HG03159 (cell line): ENCODE measurements around the gene TNRC6C.
"Not testable (repeated sequence)": the region's sequence is repeated elsewhere in the genome, so short reads cannot be mapped to it uniquely, and the experiment has no call there.

Source experiments
- ATAC-seq: cut with Tn5 transposase; IDR thresholded peaks from one replicate; pipeline ENCODE4 v1.9.1; 2021; ENCODE audit warnings: mild to moderate bottlenecking, moderate library complexity; ENCODE audit not compliant: unreplicated experiment

TNRC6C gene

GRCh38 chr17:78133971-78134898 is 175.7 kb downstream of the TNRC6C start:
- no peak for ATAC-seq

- ATAC-seq: no peak
Observed at GRCh38 chr17:78134899-78135385, 176.4 kb downstream of the TNRC6C start.

- no peak for ATAC-seq
Observed at GRCh38 chr17:78135858-78136500, 177.5 kb downstream of the TNRC6C start.

GRCh38 chr17:78137392-78138203 is 179.1 kb downstream of the TNRC6C start:
- ATAC-seq: no peak

GRCh38 chr17:78138204-78139060 is 179.9 kb downstream of the TNRC6C start:
- ATAC-seq: no peak

GRCh38 chr17:78139861-78140168 is 181.3 kb downstream of the TNRC6C start:
- ATAC-seq: not testable (repeated sequence)

- peak; percentile 68 for ATAC-seq
Observed at GRCh38 chr17:78140169-78141051, 181.9 kb downstream of the TNRC6C start.

- ATAC-seq: no peak
Observed at GRCh38 chr17:78141437-78142118, 183.1 kb downstream of the TNRC6C start.

GRCh38 chr17:78142119-78142861 is 183.8 kb downstream of the TNRC6C start:
- no peak for ATAC-seq

GRCh38 chr17:78143214-78144146 is 185.0 kb downstream of the TNRC6C start:
- ATAC-seq: no peak

- ATAC-seq: no peak
Observed at GRCh38 chr17:78144147-78144719, 185.7 kb downstream of the TNRC6C start.

GRCh38 chr17:78144736-78145641 is 186.5 kb downstream of the TNRC6C start:
- no peak for ATAC-seq

GRCh38 chr17:78146471-78146869 is 188.0 kb downstream of the TNRC6C start:
- ATAC-seq: no peak

GRCh38 chr17:78146881-78147280 is 188.4 kb downstream of the TNRC6C start:
- no peak for ATAC-seq

- no peak for ATAC-seq
Observed at GRCh38 chr17:78147315-78147998, 189.0 kb downstream of the TNRC6C start.
